Measurements from ENCODE around the gene MARK2. TPM values are rescaled to one million over a fixed set of nuclear protein-coding genes. Genes with fewer than 3 reads are reported as not detected.

MARK2 gene
- polyA plus RNA-seq, 3 donors from 2014 or later, result 28.6 to 73.8 (median 31.6) TPM

DNA sequence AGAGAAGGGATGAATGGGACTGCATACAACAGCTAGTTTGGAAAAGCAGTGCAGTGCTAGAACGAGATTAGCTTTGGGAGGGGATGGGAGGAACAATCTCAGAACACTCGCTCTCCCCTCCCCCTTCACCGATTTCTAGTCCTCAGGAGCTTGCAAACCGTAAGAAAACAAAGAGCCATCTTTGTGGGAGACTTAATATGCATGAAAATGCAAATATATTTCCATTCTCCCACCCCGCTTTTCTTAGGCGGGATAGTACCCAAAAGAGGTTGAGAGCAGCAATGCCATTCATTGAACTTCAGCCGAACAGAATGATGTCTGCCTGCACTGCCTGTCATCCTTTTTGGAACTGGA is 24.6 kb upstream of the MARK2 start:
- DNase-seq, result no peak
- Mint-ChIP-seq H3K27ac (peak overlapping the region in 5 of 6 donors; percentile 0 to 58 (median 23)), H3K4me1 (peaks cover 28 to 40% of the 10 kb centered on the region in 2 donors), H3K4me3 (peak overlapping the region; percentile 65 to 81 (median 76)), H3K36me3 (peaks cover 0 to 4% (median 4%) of the 10 kb centered on the region in 3 donors), H3K27me3 (ENCODE audit: low read depth in 3 of 3) (peaks cover 0 to 3% (median 1%) of the 10 kb centered on the region in 3 donors), H3K9me3 (no peaks in the 10 kb centered on the region)

DNA sequence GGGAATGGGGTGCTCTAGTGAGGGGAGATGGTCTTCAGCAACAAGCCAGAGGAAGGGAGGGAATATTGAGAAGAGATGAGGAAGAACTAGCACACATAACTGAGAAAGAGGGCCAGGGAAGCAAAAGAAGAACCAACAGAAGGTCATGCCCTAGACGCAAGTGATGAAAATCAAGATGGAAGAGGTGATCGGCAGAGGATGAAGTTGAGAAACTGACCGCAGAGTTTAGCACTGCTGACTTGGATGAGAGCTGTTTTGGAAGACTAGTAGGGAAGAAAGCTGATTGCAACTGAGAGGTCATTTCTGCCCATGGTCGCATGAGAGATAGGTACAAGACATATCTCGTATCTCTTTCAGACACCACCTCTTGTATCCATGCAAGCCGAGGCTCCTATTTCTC is 22.7 kb upstream of the MARK2 start:
- peaks cover 3 to 8% (median 4%) of the 10 kb centered on the region in 3 donors for H3K36me3 Mint-ChIP-seq
- peaks cover 0 to 3% (median 1%) of the 10 kb centered on the region in 3 donors for H3K27me3 Mint-ChIP-seq (ENCODE audit: low read depth in 3 of 3)
- peaks cover 28 to 40% of the 10 kb centered on the region in 2 donors for H3K4me1 Mint-ChIP-seq
- no peak for DNase-seq
- H3K9me3 Mint-ChIP-seq, result no peaks in the 10 kb centered on the region
- H3K4me3 Mint-ChIP-seq, result no peak overlapping the region
- peak overlapping the region in 1 of 6 donors; percentile 6 for H3K27ac Mint-ChIP-seq

GRCh38 chr11:63816732-63817131 is 22.2 kb upstream of the MARK2 start:
- Mint-ChIP-seq H3K27ac (peak overlapping the region in 2 of 6 donors; percentile 6 to 58), H3K4me1 (peaks cover 29 to 40% of the 10 kb centered on the region in 2 donors), H3K4me3 (no peak overlapping the region), H3K36me3 (peaks cover 3 to 10% (median 4%) of the 10 kb centered on the region in 3 donors), H3K9me3 (no peaks in the 10 kb centered on the region), H3K27me3 (ENCODE audit: low read depth in 3 of 3) (peaks cover 0 to 3% (median 1%) of the 10 kb centered on the region in 3 donors)
- no peak for DNase-seq

GRCh38 chr11:63817758-63818498 is 21.0 kb upstream of the MARK2 start:
- H3K36me3 Mint-ChIP-seq, result peaks cover 9 to 17% (median 10%) of the 10 kb centered on the region in 3 donors
- DNase-seq, result no peak
- H3K4me3 Mint-ChIP-seq, result no peak overlapping the region
- H3K4me1 Mint-ChIP-seq, result peaks cover 23 to 33% of the 10 kb centered on the region in 2 donors
- H3K9me3 Mint-ChIP-seq, result no peaks in the 10 kb centered on the region
- H3K27ac Mint-ChIP-seq, result no peak overlapping the region
- peaks cover 0 to 3% (median 2%) of the 10 kb centered on the region in 3 donors for H3K27me3 Mint-ChIP-seq (ENCODE audit: low read depth in 3 of 3)

GRCh38 chr11:63818609-63819008 is 20.3 kb upstream of the MARK2 start:
- H3K27ac Mint-ChIP-seq, result no peak overlapping the region
- peaks cover 12 to 21% (median 14%) of the 10 kb centered on the region in 3 donors for H3K36me3 Mint-ChIP-seq
- H3K4me3 Mint-ChIP-seq, result no peak overlapping the region

GRCh38 chr11:63821411-63821810 is 17.5 kb upstream of the MARK2 start:
- Mint-ChIP-seq H3K36me3 (peaks cover 16 to 38% (median 28%) of the 10 kb centered on the region in 3 donors), H3K4me3 (no peak overlapping the region), H3K27ac (no peak overlapping the region), H3K9me3 (no peaks in the 10 kb centered on the region), H3K27me3 (ENCODE audit: low read depth in 3 of 3) (peaks cover 0 to 2% (median 0%) of the 10 kb centered on the region in 3 donors), H3K4me1 (peaks cover 4 to 8% of the 10 kb centered on the region in 2 donors)
- no peak for DNase-seq

More at GRCh38 chr11:63818609-63819008, 20.3 kb upstream of the MARK2 start:
- Mint-ChIP-seq H3K27me3 (ENCODE audit: low read depth in 3 of 3) (peaks cover 0 to 2% (median under 1%) of the 10 kb centered on the region in 3 donors), H3K4me1 (peaks cover 23 to 32% of the 10 kb centered on the region in 2 donors), H3K9me3 (no peaks in the 10 kb centered on the region)
- DNase-seq, result no peak

GRCh38 chr11:63826471-63827190 is 12.3 kb upstream of the MARK2 start:
- Mint-ChIP-seq H3K4me3 (no peak overlapping the region), H3K36me3 (peaks cover 13 to 28% (median 24%) of the 10 kb centered on the region in 3 donors), H3K9me3 (no peaks in the 10 kb centered on the region), H3K4me1 (no peaks in the 10 kb centered on the region), H3K27me3 (ENCODE audit: low read depth in 3 of 3) (peaks cover 0 to 5% (median 0%) of the 10 kb centered on the region in 3 donors), H3K27ac (peak overlapping the region in 1 of 6 donors; percentile 50)
- DNase-seq, result no peak

GRCh38 chr11:63829823-63830489 is 9.0 kb upstream of the MARK2 start:
- Mint-ChIP-seq H3K9me3 (no peaks in the 10 kb centered on the region), H3K36me3 (peaks cover 4 to 6% (median 5%) of the 10 kb centered on the region in 3 donors)

GRCh38 chr11:63831326-63831725 is 7.6 kb upstream of the MARK2 start:
- Mint-ChIP-seq H3K27ac (no peak overlapping the region), H3K27me3 (ENCODE audit: low read depth in 3 of 3) (peaks cover 0 to 3% (median 3%) of the 10 kb centered on the region in 3 donors), H3K36me3 (no peaks in the 10 kb centered on the region), H3K4me1 (no peaks in the 10 kb centered on the region), H3K9me3 (no peaks in the 10 kb centered on the region), H3K4me3 (no peak overlapping the region)
- DNase-seq, result no peak

More at GRCh38 chr11:63829823-63830489, 9.0 kb upstream of the MARK2 start:
- Mint-ChIP-seq H3K4me3 (no peak overlapping the region), H3K4me1 (no peaks in the 10 kb centered on the region), H3K27ac (peak overlapping the region in 1 of 6 donors; percentile 34), H3K27me3 (ENCODE audit: low read depth in 3 of 3) (peaks cover 0 to 3% (median 3%) of the 10 kb centered on the region in 3 donors)
- no peak for DNase-seq

GRCh38 chr11:63832336-63832735 is 6.6 kb upstream of the MARK2 start:
- Mint-ChIP-seq H3K4me3 (no peak overlapping the region), H3K36me3 (no peaks in the 10 kb centered on the region), H3K27me3 (ENCODE audit: low read depth in 3 of 3) (peaks cover 0 to 3% (median 3%) of the 10 kb centered on the region in 3 donors), H3K27ac (no peak overlapping the region), H3K9me3 (no peaks in the 10 kb centered on the region), H3K4me1 (peaks cover 3 to 4% of the 10 kb centered on the region in 2 donors)
- no peak for DNase-seq

DNA sequence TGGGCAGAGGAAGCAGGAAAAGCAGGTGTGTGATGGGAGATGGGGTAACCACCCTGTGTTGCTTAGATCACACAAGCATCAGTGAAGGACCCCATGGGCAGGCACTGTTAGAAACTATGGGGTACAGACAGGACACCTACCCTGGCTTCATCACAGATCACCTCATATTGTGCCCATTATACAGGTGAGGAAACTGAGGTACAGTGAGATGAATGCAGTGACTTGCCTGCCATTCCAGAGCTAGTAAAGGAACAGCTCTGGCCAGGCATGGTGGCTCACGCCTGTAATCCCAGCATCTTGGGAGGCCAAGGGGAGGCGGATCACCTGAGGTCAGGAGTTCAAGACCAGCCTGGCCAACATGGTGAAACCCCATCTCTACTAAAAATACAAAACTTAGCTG is 5.9 kb upstream of the MARK2 start:
- Mint-ChIP-seq H3K4me3 (no peak overlapping the region), H3K4me1 (peaks cover 10 to 11% of the 10 kb centered on the region in 2 donors), H3K27me3 (ENCODE audit: low read depth in 3 of 3) (peaks cover 0 to 3% (median 3%) of the 10 kb centered on the region in 3 donors), H3K27ac (no peak overlapping the region), H3K36me3 (no peaks in the 10 kb centered on the region), H3K9me3 (no peaks in the 10 kb centered on the region)
- no peak for DNase-seq

DNA sequence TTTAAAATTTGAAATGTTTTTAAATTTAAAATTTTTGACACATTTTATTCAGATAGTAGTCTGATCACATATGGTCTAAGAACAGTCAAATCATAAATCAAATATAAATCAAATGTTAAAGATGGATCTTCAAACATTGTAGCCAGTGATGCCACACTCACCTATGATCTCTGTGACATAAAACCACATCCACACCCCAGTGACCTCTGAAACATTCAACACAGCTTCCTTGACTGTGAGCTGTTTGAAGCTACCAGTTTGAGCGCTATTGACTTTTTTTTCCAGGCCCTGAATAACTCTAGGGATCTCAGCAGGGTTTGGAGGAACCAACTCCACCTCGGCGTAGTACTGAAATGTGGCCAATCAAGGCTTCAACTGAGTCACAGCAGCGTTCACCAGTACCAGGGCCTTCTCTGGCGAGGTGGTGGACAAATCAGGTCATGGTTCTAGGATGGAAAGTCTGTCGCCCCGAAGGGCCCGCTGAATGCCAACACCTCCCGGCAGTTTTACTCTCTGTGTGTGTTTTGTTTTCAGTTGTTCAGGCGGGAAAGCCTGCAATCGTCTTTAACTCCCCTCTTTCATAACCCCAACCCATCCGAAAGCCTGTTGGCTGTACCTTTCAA is 4.3 kb upstream of the MARK2 start:
- Mint-ChIP-seq H3K36me3 (no peaks in the 10 kb centered on the region), H3K27me3 (ENCODE audit: low read depth in 3 of 3) (peaks cover 2 to 9% (median 8%) of the 10 kb centered on the region in 3 donors), H3K4me3 (no peak overlapping the region), H3K27ac (no peak overlapping the region), H3K4me1 (peaks cover 17% of the 10 kb centered on the region in 2 donors), H3K9me3 (no peaks in the 10 kb centered on the region)
- DNase-seq, result no peak

- Mint-ChIP-seq H3K9me3 (no peaks in the 10 kb centered on the region), H3K4me1 (peaks cover 22 to 23% of the 10 kb centered on the region in 2 donors), H3K27me3 (ENCODE audit: low read depth in 3 of 3) (peaks cover 2 to 9% (median 8%) of the 10 kb centered on the region in 3 donors), H3K36me3 (no peaks in the 10 kb centered on the region), H3K27ac (no peak overlapping the region), H3K4me3 (no peak overlapping the region)
- DNase-seq, result no peak
These were observed 3.8 kb upstream of the MARK2 start for GRCh38 chr11:63835158-63835545.

Measured in immature natural killer cell (primary cell).